Measurements from ENCODE around the gene OR4K1.

The OR4K1 gene

GRCh38 chr14:19917955-19918518, 12.7 kb upstream of the OR4K1 start:
- no peak for TF ChIP-seq ISL1 (CRISPR knock-in tag; IDR thresholded peaks at IDR 0.05)
- TF ChIP-seq ZC3H10 (CRISPR knock-in tag; IDR thresholded peaks at IDR 0.05), result no peak
- TF ChIP-seq CSDC2 (CRISPR knock-in tag; IDR thresholded peaks at IDR 0.05), result no peak
- TF ChIP-seq OSR1 (CRISPR knock-in tag; IDR thresholded peaks at IDR 0.05), result no peak
- no peak for TF ChIP-seq ZNF70 (CRISPR knock-in tag; IDR thresholded peaks at IDR 0.05)
- TF ChIP-seq ZNF565 (CRISPR knock-in tag; conservative IDR thresholded peaks at IDR 0.05; ENCODE audit: low read depth), result no peak
- no peak for TF ChIP-seq GLIS3 (CRISPR knock-in tag; IDR thresholded peaks at IDR 0.05)
- no peak for TF ChIP-seq CSRNP3 (CRISPR knock-in tag; IDR thresholded peaks at IDR 0.05)
- TF ChIP-seq ZFP3 (CRISPR knock-in tag; IDR thresholded peaks at IDR 0.05), result no peak
- TF ChIP-seq CREB5 (CRISPR knock-in tag; IDR thresholded peaks at IDR 0.05; ENCODE audit: low read depth), result no peak
- no peak for TF ChIP-seq ESRRG (CRISPR knock-in tag; IDR thresholded peaks at IDR 0.05)
- TF ChIP-seq TSHZ2 (CRISPR knock-in tag; IDR thresholded peaks at IDR 0.05), result no peak
- TF ChIP-seq ZNF8 (CRISPR knock-in tag; IDR thresholded peaks at IDR 0.05), result no peak
- TF ChIP-seq TCF4 (CRISPR knock-in tag; IDR thresholded peaks at IDR 0.05; ENCODE audit: borderline replicate concordance), result no peak
- no peak for TF ChIP-seq POU6F1 (CRISPR knock-in tag; IDR thresholded peaks at IDR 0.05; ENCODE audit: borderline replicate concordance, low read depth)
- no peak for TF ChIP-seq PATZ1 (CRISPR knock-in tag; IDR thresholded peaks at IDR 0.05; ENCODE audit: borderline replicate concordance)
- no peak for TF ChIP-seq PPARA (CRISPR knock-in tag; IDR thresholded peaks at IDR 0.05; ENCODE audit: borderline replicate concordance)
- TF ChIP-seq RARB (CRISPR knock-in tag; IDR thresholded peaks at IDR 0.05), result no peak
- no peak for TF ChIP-seq ZFP30 (CRISPR knock-in tag; IDR thresholded peaks at IDR 0.05)
- no peak for TF ChIP-seq SNAI2 (CRISPR knock-in tag; IDR thresholded peaks at IDR 0.05)
- no peak for ATAC-seq

GRCh38 chr14:19918553-19919264, 12.0 kb upstream of the OR4K1 start:
- ATAC-seq, result no peak
- TF ChIP-seq ZNF8 (CRISPR knock-in tag; IDR thresholded peaks at IDR 0.05), result no peak
- TF ChIP-seq ZNF70 (CRISPR knock-in tag; IDR thresholded peaks at IDR 0.05), result no peak
- TF ChIP-seq TSHZ2 (CRISPR knock-in tag; IDR thresholded peaks at IDR 0.05), result no peak
